Activated gamma-delta T cell (primary cell): ENCODE data around the gene DBX1.

Experiments used
- DNase-seq: peaks from one replicate; lab custom pipeline; 2025; lab: John Stamatoyannopoulos, UW

The DBX1 gene

DNA sequence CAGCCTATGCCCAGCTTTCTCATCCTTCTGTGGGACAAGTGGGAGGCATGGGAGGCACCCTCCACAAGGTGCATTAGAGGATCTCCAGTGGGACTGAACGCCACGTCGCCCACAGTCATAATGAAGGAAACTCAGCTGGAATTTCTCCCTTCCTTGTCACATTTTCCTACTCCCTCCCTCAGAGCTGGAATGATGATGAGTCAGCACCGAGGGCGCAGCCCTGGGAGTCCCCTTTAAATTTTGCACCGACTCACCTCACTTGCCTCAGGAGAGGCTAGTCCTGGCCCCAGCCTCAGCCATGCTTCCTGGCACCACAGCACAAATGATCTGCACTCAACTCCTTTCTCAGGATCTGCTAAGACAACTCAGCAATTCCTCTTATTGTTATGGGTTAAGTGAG lies 34.3 kb downstream of the DBX1 start:
- DNase-seq: no peak

- DNase-seq: no peak
These were observed 38.1 kb downstream of the DBX1 start for GRCh38 chr11:20122131-20122530.

DNA sequence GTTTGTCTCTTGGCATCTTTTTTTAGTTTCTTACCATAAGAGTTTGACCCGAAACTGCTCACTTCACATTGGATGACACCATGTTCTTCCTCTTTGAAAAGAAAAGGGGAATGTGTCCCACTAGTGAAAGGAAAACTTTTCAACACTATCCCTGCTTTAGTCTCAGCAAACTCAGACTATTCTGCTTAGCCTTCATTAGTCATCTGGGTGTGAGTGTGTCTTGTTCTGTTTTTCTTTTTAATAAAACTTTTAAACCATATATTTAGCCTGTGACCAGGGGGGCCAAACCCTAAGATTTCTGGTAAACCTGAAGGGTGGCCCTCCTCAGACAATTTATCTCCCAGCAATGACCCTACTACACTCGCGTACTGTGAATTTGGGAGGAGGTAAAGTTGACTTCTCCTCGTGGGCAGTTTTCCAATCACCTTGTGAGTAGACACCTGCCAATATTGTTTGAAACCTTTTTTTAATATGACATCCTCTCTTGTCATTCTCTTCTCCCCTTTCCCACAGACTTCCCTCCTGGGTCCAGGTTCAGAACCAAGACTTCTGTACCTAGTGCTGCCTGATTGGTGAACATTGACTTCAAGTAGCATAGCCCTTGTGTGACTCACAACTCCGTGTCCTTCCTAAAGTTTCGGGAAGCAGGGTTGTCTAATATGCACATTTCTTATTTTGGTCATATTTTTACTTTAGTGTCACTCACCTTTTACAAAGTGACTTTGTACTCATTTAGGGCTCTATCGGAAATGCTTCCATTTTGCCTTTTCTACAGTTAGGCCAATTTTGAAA lies 39.9 kb downstream of the DBX1 start:
- no peak for DNase-seq

DNA sequence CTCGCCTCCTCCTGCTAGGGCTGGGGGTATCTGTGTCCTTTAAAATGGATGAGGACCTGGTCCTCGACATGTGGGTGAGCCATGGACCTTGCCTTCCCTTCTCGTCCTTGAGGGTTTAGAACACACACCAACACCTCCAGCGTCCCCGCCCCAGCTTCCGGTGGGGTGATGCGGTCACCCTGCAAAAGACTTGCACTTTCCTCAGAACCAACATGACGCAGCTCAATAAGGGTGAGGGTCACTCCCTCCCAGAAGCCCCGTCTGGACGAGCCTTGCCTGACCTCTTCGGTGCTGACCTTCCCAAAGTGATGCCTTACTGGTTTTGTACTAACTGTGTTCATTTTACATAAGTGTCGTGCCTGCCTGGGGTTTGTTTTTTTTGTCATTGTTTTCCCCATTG lies 41.0 kb downstream of the DBX1 start:
- DNase-seq: no peak

DNA sequence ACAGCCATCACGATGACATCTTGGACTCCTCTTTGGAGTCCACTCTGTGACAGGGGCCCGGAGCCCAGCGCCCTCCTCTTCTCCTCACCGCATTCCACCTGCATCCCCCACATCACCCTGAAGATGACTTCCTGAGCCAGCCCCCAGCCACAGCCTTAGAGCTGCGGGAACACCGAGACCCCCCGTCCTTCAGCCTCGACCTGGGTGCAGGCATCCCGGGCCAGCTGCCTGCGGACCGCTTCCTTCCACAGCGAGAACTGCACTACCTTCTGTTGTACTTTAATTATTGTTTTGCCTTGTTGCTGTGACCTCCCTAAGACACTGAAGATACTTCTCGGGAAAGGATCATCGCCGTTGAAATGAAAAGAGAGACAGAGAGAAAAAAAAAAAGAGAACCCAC lies 42.1 kb downstream of the DBX1 start:
- no peak for DNase-seq

GRCh38 chr11:20117291-20117690 lies 43.0 kb downstream of the DBX1 start:
- DNase-seq: no peak

- DNase-seq: no peak
These were observed 43.5 kb downstream of the DBX1 start for GRCh38 chr11:20116825-20117224.

- DNase-seq: no peak
These were observed 45.7 kb downstream of the DBX1 start for GRCh38 chr11:20114588-20114987.

DNA sequence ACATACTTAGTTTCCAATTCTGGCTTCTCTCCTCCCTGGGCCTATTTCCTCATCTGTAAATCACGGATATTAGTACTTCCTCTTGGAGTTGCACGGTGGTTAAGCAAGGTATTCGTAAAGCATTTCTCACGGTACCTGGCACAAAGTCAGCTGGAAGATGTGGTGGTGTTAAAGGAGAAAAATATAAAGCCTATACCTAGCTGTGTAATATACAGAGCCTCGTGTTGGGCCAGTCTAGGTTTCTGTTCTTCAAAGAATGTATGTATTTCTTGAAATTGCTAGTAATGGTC lies 47.2 kb downstream of the DBX1 start:
- no peak for DNase-seq

- DNase-seq: no peak
These were observed 47.8 kb downstream of the DBX1 start for GRCh38 chr11:20112291-20113148.

GRCh38 chr11:20111871-20112270 lies 48.4 kb downstream of the DBX1 start:
- no peak for DNase-seq

GRCh38 chr11:20110908-20111669 lies 49.2 kb downstream of the DBX1 start:
- DNase-seq: no peak

DNA sequence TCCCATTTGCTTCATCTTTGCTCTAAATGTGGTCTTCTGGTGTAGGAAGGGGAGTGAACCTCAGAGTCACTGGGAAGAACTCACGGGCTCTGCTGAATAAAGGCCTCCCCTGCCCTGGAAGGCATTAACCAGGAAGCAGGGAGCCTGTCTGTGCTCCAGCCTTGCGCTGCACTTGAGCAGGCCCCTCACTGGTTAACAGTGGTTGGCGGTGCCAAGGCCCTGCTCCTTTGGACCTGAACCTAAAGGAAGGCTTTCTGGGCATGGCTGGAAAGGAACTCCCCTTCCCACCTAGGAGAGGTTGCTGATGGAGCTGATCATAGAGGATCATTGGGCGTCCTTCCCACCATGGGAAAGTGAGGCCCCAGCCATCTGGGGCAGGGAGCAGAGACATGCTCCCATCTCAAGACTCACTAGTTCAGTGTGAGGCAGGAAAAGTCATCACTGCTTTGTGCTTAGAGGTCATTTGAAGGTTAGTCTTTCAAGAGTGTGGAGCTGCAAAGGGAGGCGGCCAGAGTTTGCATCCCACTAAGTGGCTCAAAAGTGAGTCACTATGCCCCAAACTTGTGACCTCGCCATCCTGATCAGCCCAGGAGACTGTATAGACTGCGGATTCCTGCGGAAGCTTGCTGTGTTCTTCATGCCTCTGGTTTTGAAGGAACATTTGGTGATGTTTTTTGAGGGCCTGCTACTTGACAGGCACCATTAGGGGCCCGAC lies 50.4 kb downstream of the DBX1 start:
- no peak for DNase-seq
